ENCODE results near the gene CLEC4F.

Gene CLEC4F

GRCh38 chr2:70820499-70820898, at the start of gene CLEC4F:
TSS of gene CLEC4F (minus strand) at chr2:70820599. CDS start at chr2:70820523, 76 bp downstream.
- no peak for DNase-seq (ENCODE audit: low spot score)

GRCh38 chr2:70868970-70869369, 48.6 kb upstream of the CLEC4F start:
- DNase-seq (ENCODE audit: low spot score), result no peak

GRCh38 chr2:70861777-70862625, 41.6 kb upstream of the CLEC4F start:
- DNase-seq (ENCODE audit: low spot score), result peak; percentile 77

GRCh38 chr2:70855667-70856066, 35.3 kb upstream of the CLEC4F start:
- DNase-seq (ENCODE audit: low spot score), result no peak

GRCh38 chr2:70854411-70854810, 34.0 kb upstream of the CLEC4F start:
- DNase-seq (ENCODE audit: low spot score), result no peak

- DNase-seq (ENCODE audit: low spot score), result no peak
These were observed 32.4 kb upstream of the CLEC4F start for GRCh38 chr2:70852824-70853223.

- no peak for DNase-seq (ENCODE audit: low spot score)
These were observed 31.3 kb upstream of the CLEC4F start for GRCh38 chr2:70851704-70852103.

GRCh38 chr2:70850925-70851324, 30.5 kb upstream of the CLEC4F start:
- no peak for DNase-seq (ENCODE audit: low spot score)

- no peak for DNase-seq (ENCODE audit: low spot score)
These were observed 22.0 kb upstream of the CLEC4F start for GRCh38 chr2:70842401-70842800.

GRCh38 chr2:70837980-70838925, 17.9 kb upstream of the CLEC4F start:
- DNase-seq (ENCODE audit: low spot score), result no peak

GRCh38 chr2:70835643-70836042, 15.2 kb upstream of the CLEC4F start, which contains the start of gene CD207:
TSS of gene CD207 (minus strand) at chr2:70835816. CDS start at chr2:70835776, 40 bp downstream.
- no peak for DNase-seq (ENCODE audit: low spot score)

- no peak for DNase-seq (ENCODE audit: low spot score)
These were observed 14.5 kb upstream of the CLEC4F start for GRCh38 chr2:70834881-70835280.

GRCh38 chr2:70834106-70834505, 13.7 kb upstream of the CLEC4F start:
- no peak for DNase-seq (ENCODE audit: low spot score)

- no peak for DNase-seq (ENCODE audit: low spot score)
These were observed 12.8 kb upstream of the CLEC4F start for GRCh38 chr2:70833246-70833645.

- no peak for DNase-seq (ENCODE audit: low spot score)
These were observed 12.0 kb upstream of the CLEC4F start for GRCh38 chr2:70832386-70832785.

GRCh38 chr2:70831861-70832260, 11.5 kb upstream of the CLEC4F start:
- no peak for DNase-seq (ENCODE audit: low spot score)

- no peak for DNase-seq (ENCODE audit: low spot score)
These were observed 10.0 kb upstream of the CLEC4F start for GRCh38 chr2:70830366-70830765.

- DNase-seq (ENCODE audit: low spot score), result no peak
These were observed 9.5 kb upstream of the CLEC4F start for GRCh38 chr2:70829916-70830315.

- DNase-seq (ENCODE audit: low spot score), result no peak
These were observed 8.8 kb upstream of the CLEC4F start for GRCh38 chr2:70828914-70829824.

GRCh38 chr2:70828115-70828514, 7.7 kb upstream of the CLEC4F start:
- DNase-seq (ENCODE audit: low spot score), result no peak

GRCh38 chr2:70827388-70827787, 7.0 kb upstream of the CLEC4F start:
- no peak for DNase-seq (ENCODE audit: low spot score)
